ENCODE results near the gene P2RX6.

P2RX6 gene

GRCh38 chr22:21014726-21015465 lies at the start of gene P2RX6:
Gene P2RX6, plus strand, starts transcription at chr22:21015165. Its CDS starts 10 bp downstream, at chr22:21015175.
- H3K27me3 ChIP-seq (ENCODE audit: insufficient read depth, low read length, poor library complexity, severe bottlenecking) = no peaks in the 10 kb centered on the region
- no peaks in the 10 kb centered on the region for H3K9me3 ChIP-seq (ENCODE audit: insufficient read depth, low read depth, low read length)
- peak within 1 kb of the TSS; percentile 40 for H3K4me2 ChIP-seq (ENCODE audit: low read depth, low read length, poor library complexity, severe bottlenecking)
- no peak within 1 kb of the TSS for H2AFZ ChIP-seq (ENCODE audit: low read length)
- H3F3A ChIP-seq (ENCODE audit: low read depth) = no peaks in the 10 kb centered on the region
- H3K36me3 ChIP-seq (ENCODE audit: insufficient read depth, low read length) = no peaks in the 10 kb centered on the region
- no peaks in the 10 kb centered on the region for H3K9me2 ChIP-seq (replicated peaks; ENCODE audit: low read depth, low read length)
- no peaks in the 10 kb centered on the region for H3K79me2 ChIP-seq (ENCODE audit: insufficient read depth, low read length)
- no peak within 1 kb of the TSS for H3K4me3 ChIP-seq (ENCODE audit: low read length, poor library complexity, severe bottlenecking)
- TF ChIP-seq CTCF (conservative IDR thresholded peaks at IDR 0.05; ENCODE audit: low read length) (no peak), EZH2phosphoT487 (IDR thresholded peaks at IDR 0.05; ENCODE audit: borderline replicate concordance) (no peak)
- no peak within 1 kb of the TSS for H3K9ac ChIP-seq (ENCODE audit: low read depth, low read length, poor library complexity, severe bottlenecking)
- H4K20me1 ChIP-seq (ENCODE audit: insufficient read depth, low read length, poor library complexity, severe bottlenecking) = no peaks in the 10 kb centered on the region
- no peaks in the 10 kb centered on the region for H3K4me1 ChIP-seq (ENCODE audit: insufficient read depth, low read length, poor library complexity, severe bottlenecking)

GRCh38 chr22:20965888-20966855 lies 48.8 kb upstream of the P2RX6 start:
- Histone ChIP-seq H3K9me2 (replicated peaks; ENCODE audit: low read depth, low read length) (no peaks in the 10 kb centered on the region), H2AFZ (ENCODE audit: low read length) (no peak overlapping the region), H3K27me3 (ENCODE audit: insufficient read depth, low read length, poor library complexity, severe bottlenecking) (no peaks in the 10 kb centered on the region), H3K4me2 (ENCODE audit: low read depth, low read length, poor library complexity, severe bottlenecking) (no peak overlapping the region), H3K79me2 (ENCODE audit: insufficient read depth, low read length) (no peaks in the 10 kb centered on the region), H3K9ac (ENCODE audit: low read depth, low read length, poor library complexity, severe bottlenecking) (no peak overlapping the region), H3K4me3 (ENCODE audit: low read length, poor library complexity, severe bottlenecking) (no peak overlapping the region), H3K36me3 (ENCODE audit: insufficient read depth, low read length) (no peaks in the 10 kb centered on the region), H4K20me1 (ENCODE audit: insufficient read depth, low read length, poor library complexity, severe bottlenecking) (no peaks in the 10 kb centered on the region), H3K4me1 (ENCODE audit: insufficient read depth, low read length, poor library complexity, severe bottlenecking) (peaks cover 5% of the 10 kb centered on the region), H3K9me3 (ENCODE audit: insufficient read depth, low read depth, low read length) (no peaks in the 10 kb centered on the region), H3F3A (ENCODE audit: low read depth) (no peaks in the 10 kb centered on the region)
- TF ChIP-seq CTCF (conservative IDR thresholded peaks at IDR 0.05; ENCODE audit: low read length) = no peak
- no peak for TF ChIP-seq EZH2phosphoT487 (IDR thresholded peaks at IDR 0.05; ENCODE audit: borderline replicate concordance)

GRCh38 chr22:20966883-20967696 lies 47.9 kb upstream of the P2RX6 start, which contains the start of gene AIFM3:
Gene AIFM3, plus strand, starts transcription at chr22:20967255. Its CDS starts 690 bp downstream, at chr22:20967945.
- no peak within 1 kb of the TSS for H3K4me3 ChIP-seq (ENCODE audit: low read length, poor library complexity, severe bottlenecking)
- no peak within 1 kb of the TSS for H3K4me2 ChIP-seq (ENCODE audit: low read depth, low read length, poor library complexity, severe bottlenecking)
- peaks cover 5% of the 10 kb centered on the region for H3K4me1 ChIP-seq (ENCODE audit: insufficient read depth, low read length, poor library complexity, severe bottlenecking)
- TF ChIP-seq CTCF (conservative IDR thresholded peaks at IDR 0.05; ENCODE audit: low read length) = no peak
- no peak for TF ChIP-seq EZH2phosphoT487 (IDR thresholded peaks at IDR 0.05; ENCODE audit: borderline replicate concordance)
- no peaks in the 10 kb centered on the region for H3K36me3 ChIP-seq (ENCODE audit: insufficient read depth, low read length)
- H3F3A ChIP-seq (ENCODE audit: low read depth) = no peaks in the 10 kb centered on the region
- no peaks in the 10 kb centered on the region for H3K79me2 ChIP-seq (ENCODE audit: insufficient read depth, low read length)
- no peak within 1 kb of the TSS for H2AFZ ChIP-seq (ENCODE audit: low read length)
- no peaks in the 10 kb centered on the region for H3K9me3 ChIP-seq (ENCODE audit: insufficient read depth, low read depth, low read length)
- no peaks in the 10 kb centered on the region for H3K27me3 ChIP-seq (ENCODE audit: insufficient read depth, low read length, poor library complexity, severe bottlenecking)
- H3K9me2 ChIP-seq (replicated peaks; ENCODE audit: low read depth, low read length) = no peaks in the 10 kb centered on the region
- H3K9ac ChIP-seq (ENCODE audit: low read depth, low read length, poor library complexity, severe bottlenecking) = no peak within 1 kb of the TSS
- no peaks in the 10 kb centered on the region for H4K20me1 ChIP-seq (ENCODE audit: insufficient read depth, low read length, poor library complexity, severe bottlenecking)

Data from Loucy (cell line).